HG03097 (cell line): ENCODE measurements around the gene LBH.

ENCODE experiments used
- ATAC-seq: cut with Tn5 transposase; IDR thresholded peaks from one replicate; pipeline ENCODE4 v1.9.1; 2021; ENCODE audit not compliant: unreplicated experiment, low FRiP score

The LBH gene

GRCh38 chr2:30234180-30234971 is 3.0 kb downstream of the LBH start:
- ATAC-seq = no peak

DNA sequence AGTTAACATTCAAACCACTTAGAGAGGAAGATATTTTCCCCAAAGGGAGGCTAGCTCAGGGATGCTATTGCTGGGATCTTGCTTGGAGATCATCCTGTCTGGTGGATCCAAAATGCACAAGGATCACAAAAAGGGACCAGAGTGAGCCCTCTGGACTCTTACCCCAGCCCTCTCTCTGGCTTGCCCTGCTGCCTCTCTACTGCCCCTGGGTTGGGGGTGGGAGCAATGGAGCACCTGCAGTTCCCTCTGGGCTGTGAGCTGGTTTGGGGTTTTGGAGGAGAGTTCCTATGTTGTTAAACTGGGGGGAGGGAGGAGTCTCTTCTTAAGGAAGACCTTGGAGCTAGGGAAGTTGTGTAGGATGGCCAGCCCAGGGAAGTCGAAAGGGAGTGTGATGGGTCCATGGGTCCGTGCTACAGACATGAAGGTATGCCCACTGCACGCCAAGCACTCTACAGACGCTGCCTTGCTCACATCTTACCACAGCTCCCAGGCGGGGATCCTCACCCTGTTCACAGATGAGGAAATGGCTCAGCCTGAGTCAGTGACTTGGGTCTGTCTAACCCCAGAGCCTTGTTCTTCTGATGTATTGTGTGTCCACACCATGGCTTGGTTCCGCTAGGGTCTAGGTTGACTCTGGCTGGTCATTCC is 3.8 kb downstream of the LBH start:
- no peak for ATAC-seq

- ATAC-seq = no peak
Measured at GRCh38 chr2:30235859-30236535, 4.7 kb downstream of the LBH start.

DNA sequence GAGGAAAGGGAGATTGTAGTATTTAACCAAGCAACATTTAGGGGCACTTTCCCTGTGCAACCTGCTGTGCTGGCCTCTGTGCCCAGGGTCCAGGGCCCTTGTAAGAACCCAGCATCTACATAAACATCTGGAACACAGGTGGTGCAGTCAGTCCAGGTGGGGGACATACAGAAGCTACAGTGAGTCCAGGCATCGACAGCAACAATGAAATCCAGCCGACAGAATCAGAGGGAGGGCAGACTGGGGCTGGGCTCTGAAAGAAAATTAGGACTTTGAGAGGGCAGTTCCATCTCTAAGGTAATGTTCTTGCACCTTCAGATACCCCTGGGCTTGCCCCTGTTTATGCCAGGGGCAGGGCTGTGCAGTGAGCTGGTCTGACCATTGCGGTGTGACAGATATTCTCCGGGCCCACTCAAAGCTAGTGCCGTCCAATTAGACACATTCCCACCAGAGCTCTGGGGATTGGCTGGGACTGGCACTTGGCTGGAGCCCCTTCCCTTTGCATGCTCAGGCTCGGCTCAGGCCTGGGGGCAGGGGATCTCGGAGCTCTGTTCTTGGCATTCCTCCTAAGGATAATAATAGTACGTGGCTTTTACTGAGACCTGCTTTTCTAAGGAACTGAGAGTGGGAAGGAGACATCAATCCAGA is 5.4 kb downstream of the LBH start:
- no peak for ATAC-seq

DNA sequence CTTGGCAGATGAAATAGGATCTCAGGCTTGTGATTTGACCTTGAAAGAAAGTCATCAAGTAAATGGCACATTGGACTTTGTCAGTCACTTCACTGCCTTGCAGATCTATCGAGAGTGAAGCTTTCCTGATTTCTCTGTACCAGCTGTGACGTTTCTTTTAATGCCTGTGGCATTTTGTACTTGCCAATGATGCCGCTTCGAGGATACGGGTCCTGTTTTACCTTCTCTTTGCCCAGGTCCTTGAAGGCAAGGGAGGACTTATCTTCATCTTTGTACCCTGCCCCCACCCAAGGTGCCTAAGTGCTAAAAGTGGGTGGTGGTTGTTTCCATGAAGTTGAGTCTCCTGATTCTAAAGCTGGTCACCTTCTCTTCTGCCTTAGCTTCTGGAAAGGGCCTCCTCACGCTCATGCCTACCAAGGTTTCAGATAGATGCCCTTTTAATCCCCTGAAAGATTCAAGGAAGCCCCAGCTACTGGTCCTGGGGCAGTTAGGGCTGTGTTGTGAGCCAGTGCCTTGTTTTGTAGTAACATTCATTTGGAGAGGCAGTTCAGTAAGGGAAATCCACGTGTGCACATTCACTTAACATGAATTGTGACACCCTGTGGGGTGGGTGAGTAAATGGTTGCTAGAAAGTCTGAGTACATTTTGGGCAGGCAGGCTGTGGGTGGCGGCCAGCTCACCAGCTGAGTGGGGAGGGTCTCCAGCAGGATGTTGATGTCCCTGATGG is 6.1 kb downstream of the LBH start:
- ATAC-seq = no peak

DNA sequence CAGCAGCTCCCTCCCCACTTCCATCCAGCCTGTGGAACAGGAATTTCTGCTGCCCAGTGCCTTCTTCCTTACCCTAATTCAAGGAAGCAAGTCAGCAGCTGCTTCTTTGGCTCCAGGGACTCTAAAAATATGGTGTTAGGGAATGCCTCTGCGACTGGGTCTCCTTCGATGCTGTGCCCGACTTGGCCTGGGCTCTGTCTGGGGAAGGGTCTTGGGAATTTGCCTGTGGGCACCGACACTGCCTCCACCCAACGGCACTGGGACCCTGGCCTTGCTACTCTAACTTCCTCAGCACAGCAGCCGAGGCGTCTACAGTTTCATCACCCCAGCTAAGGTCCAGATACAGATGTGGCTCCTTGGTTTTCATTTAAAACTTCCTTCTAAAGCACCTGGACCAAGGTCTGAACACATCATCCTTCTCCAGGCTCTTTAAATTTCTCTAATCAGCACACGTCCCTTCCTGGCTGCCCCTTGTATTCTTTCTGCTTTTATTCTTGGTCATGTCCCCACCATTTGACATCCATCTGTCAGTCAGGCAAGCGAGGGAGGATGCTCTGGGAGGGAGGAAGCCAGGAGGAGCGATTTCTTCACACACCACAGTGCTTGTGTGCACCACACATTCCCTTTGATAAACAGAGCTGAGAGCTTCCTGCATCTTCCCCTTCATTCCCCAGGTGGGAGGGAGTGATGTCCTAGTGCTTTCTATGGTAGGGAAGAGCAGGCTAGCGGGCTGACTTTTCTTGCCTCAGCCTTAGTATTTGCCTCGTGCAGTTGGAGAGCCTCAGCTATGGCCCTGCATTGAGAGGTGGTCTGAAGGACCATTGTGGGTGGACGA is 6.8 kb downstream of the LBH start:
- ATAC-seq = no peak

- ATAC-seq = no peak
Measured at GRCh38 chr2:30239308-30239985, 8.1 kb downstream of the LBH start.

DNA sequence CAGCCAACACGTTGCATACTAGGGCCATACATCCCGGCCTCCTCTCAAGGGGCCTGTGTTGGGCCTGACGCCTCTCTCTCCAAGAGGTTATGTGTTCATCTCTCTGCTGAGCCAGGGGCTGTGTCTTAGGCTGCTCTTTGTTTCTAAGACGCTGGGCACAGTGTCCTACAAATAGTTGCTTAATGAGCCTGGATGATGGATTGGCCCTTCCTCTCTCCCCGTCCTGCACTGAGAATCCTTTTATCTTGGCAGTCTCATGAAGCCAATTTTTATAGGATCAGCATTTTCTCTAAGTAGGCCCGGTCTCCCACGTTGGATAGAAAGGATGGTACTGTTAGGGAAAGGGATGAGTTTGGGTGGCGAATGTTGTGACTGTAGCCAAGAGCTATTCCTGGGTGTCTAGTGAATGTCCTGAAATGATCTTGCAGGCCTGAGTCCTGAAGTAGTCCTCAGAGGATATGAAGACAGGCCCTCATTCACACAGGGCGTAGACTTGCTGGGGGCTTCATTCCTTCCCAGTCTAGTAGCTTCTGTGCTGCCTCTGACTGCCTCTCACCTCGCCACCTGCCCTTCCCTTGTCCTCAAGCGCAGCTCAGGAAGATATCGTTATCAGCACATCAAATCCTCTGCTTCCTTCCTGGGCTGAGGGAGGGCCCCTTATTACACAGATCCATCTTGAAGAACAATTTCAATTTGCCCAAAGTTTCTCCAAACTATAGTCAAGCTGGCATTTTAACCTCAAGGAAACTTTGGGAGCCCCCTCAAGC is 8.8 kb downstream of the LBH start:
- ATAC-seq = no peak

GRCh38 chr2:30243231-30243630 is 11.9 kb downstream of the LBH start:
- no peak for ATAC-seq

GRCh38 chr2:30245364-30245763 is 14.0 kb downstream of the LBH start:
- ATAC-seq = no peak

- no peak for ATAC-seq
Measured at GRCh38 chr2:30248791-30249190, 17.5 kb downstream of the LBH start.

- no peak for ATAC-seq
Measured at GRCh38 chr2:30249354-30249753, 18.0 kb downstream of the LBH start.

- no peak for ATAC-seq
Measured at GRCh38 chr2:30250421-30250820, 19.1 kb downstream of the LBH start.

DNA sequence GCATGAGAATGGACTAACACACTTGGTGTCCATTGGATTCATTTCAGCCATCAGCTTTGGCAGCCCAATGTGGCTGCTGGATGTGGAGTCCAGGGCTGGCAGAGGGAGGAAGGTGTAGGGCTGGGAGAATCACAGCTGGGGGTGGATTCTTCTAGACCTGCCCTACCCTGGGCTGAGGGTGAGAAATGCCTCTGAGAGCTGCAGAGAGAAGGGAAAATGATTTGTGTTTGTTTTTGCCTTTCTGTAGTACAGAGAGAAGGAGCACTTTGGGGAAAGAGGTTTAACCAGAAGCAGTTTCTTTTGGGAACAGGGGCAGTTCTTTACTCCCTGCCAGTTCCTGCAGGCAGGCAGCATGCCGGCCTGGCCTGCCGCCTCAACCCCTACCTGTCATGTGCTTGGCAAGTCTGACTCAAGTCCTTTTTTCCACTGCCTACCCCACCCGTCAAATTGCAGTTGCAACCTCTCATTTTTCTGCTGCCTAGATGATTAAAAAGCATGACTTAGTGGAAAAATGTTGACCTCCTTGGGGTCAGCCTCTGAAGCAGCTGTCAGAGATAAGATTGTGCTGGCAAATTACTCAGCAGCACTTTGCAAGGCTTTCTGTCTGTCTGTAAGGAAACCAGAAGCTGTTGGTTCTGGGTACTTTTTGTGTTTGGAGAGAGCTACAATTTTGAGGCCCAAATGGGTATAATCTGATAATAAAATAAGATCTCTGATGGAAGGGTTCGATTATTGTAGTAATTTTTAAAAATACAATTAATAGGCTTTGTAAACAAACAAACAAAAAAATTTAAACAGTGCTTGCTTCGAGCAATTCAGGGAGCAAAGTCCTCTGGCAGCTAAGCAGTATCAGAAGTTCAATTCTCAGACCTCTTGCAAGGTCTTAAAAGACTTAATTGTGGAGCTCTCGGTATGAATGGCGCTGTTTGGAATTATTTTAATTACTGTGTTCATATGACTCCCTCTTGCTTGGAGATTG is 21.7 kb downstream of the LBH start:
- ATAC-seq = no peak

DNA sequence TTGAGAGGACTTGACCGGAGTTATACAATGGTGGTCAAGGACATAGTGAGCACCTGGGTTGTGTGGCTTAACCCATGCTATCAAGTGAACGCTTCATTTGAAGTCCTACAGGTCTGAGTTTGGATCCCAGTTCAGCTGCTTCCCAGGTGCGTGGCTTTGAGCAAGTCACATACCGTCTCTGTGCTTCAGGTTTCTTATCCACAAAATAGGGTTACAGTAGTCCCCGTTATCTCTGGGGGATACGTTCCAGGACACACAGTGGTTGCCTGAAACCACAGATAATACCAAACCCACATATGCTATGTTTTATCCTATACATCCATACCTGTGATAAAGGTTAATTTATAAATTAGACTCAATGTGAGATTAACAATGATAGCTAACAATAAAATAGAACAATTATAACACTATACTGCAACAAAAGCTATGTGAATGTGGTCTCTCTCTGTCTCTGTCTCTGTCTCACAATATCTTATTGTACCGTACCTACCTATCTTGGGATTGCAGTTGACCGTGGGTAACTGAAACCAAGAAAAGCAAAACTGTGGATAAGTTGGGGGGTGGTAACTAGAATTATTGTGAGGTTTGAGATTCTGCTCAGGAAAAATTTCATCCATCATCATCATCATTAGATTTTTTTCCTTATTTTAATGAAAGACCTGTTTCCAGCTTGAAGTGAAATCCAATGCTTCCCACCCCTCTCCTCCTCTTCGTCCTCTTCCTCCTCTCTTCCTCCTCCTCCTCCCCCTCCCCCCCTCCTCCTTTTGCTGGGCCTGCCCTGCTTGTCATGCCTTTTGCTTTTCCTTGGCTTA is 22.7 kb downstream of the LBH start:
- no peak for ATAC-seq

GRCh38 chr2:30254685-30255001 is 23.3 kb downstream of the LBH start:
- no peak for ATAC-seq

- no peak for ATAC-seq
Measured at GRCh38 chr2:30255026-30255425, 23.7 kb downstream of the LBH start.
